SK-N-SH treated with all-trans-retinoic acid at 6 μM for 48 hours (cell line): ENCODE data around the gene BUD23.

Source experiments
- ATAC-seq: fragments of 200-7000 bp; cut with Tn5 transposase; 3 replicates; pipeline ENCODE4 v1.9.1; 2020; ENCODE audit warnings: mild to moderate bottlenecking, moderate library complexity
- BACH2 ChIP-seq: fragments of 250-450 bp; sonication (Bioruptor Pico); IDR thresholded peaks from 2 replicates; pipeline ENCODE4 v1.9.0; 2021; ENCODE audit warnings: mild to moderate bottlenecking, borderline replicate concordance
- CSDC2 ChIP-seq: fragments of 250-450 bp; sonication (Bioruptor Pico); IDR thresholded peaks from 2 replicates; pipeline ENCODE4 v1.5.0; 2020; ENCODE audit warnings: mild to moderate bottlenecking, moderate library complexity
- CSRNP3 ChIP-seq: fragments of 250-450 bp; sonication (Bioruptor Pico); IDR thresholded peaks from 2 replicates; pipeline ENCODE4 v1.5.1; 2021; ENCODE audit warnings: mild to moderate bottlenecking, moderate library complexity
- ESRRG ChIP-seq: fragments of 250-450 bp; sonication (Bioruptor Pico); IDR thresholded peaks from 2 replicates; pipeline ENCODE4 v1.6.1; 2021; ENCODE audit warnings: mild to moderate bottlenecking
- GLIS3 ChIP-seq: fragments of 250-450 bp; sonication (Bioruptor Pico); IDR thresholded peaks from 2 replicates; pipeline ENCODE4 v1.5.0; 2020; ENCODE audit warnings: mild to moderate bottlenecking, moderate library complexity
- OSR1 ChIP-seq: fragments of 250-450 bp; sonication (Bioruptor Pico); IDR thresholded peaks from 2 replicates; pipeline ENCODE4 v1.8.0; 2022; ENCODE audit warnings: moderate library complexity, mild to moderate bottlenecking, inconsistent platforms
- PPARA ChIP-seq: fragments of 250-450 bp; sonication (Bioruptor Pico); IDR thresholded peaks from 2 replicates; pipeline ENCODE4 v1.5.0; 2020; ENCODE audit warnings: mild to moderate bottlenecking, borderline replicate concordance
- RARB ChIP-seq: fragments of 250-450 bp; sonication (Bioruptor Pico); IDR thresholded peaks from 2 replicates; pipeline ENCODE4 v1.8.0; 2021; ENCODE audit warnings: mild to moderate bottlenecking, moderate library complexity
- SNAI2 ChIP-seq: fragments of 250-450 bp; sonication (Bioruptor Pico); IDR thresholded peaks from 2 replicates; pipeline ENCODE4 v1.5.0; 2020; ENCODE audit warnings: mild to moderate bottlenecking, moderate library complexity
- TCF4 ChIP-seq: fragments of 250-450 bp; sonication (Bioruptor Pico); IDR thresholded peaks from 2 replicates; pipeline ENCODE4 v1.8.0; 2021; ENCODE audit warnings: mild to moderate bottlenecking, moderate library complexity, borderline replicate concordance
- TOX ChIP-seq: fragments of 250-450 bp; sonication (Bioruptor Pico); IDR thresholded peaks from 2 replicates; pipeline ENCODE4 v1.8.0; 2021; ENCODE audit warnings: mild to moderate bottlenecking, moderate library complexity, borderline replicate concordance
- ZFP30 ChIP-seq: fragments of 450-650 bp; formaldehyde crosslinking; IDR thresholded peaks from 2 replicates; pipeline ENCODE4 v1.5.0; 2022; ENCODE audit warnings: mild to moderate bottlenecking, moderate library complexity
- ZNF565 ChIP-seq: fragments of 450-650 bp; formaldehyde crosslinking; conservative IDR thresholded peaks from 2 replicates; pipeline ENCODE4 v1.5.0; 2020; ENCODE audit warnings: low read depth, mild to moderate bottlenecking, moderate library complexity
- ZNF70 ChIP-seq: fragments of 450-650 bp; formaldehyde crosslinking; IDR thresholded peaks from 2 replicates; pipeline ENCODE4 v1.5.0; 2020; ENCODE audit warnings: mild to moderate bottlenecking, moderate library complexity
- ZNF8 ChIP-seq: fragments of 450-650 bp; formaldehyde crosslinking; IDR thresholded peaks from 2 replicates; pipeline ENCODE4 v1.5.0; 2020; ENCODE audit warnings: mild to moderate bottlenecking, moderate library complexity
- TF ChIP-seq, protein P1 (sequence below): fragments of 250-450 bp; sonication (Bioruptor Pico); IDR thresholded peaks from 2 replicates; pipeline ENCODE4 v1.8.0; 2021; ENCODE audit warnings: low read depth, mild to moderate bottlenecking, moderate library complexity, borderline replicate concordance
- TF ChIP-seq, protein P2 (sequence below): fragments of 250-450 bp; sonication (Bioruptor Pico); IDR thresholded peaks from 2 replicates; pipeline ENCODE4 v1.8.0; 2020; ENCODE audit warnings: mild to moderate bottlenecking, moderate library complexity, borderline replicate concordance
- TF ChIP-seq, protein P3 (sequence below): fragments of 250-450 bp; sonication (Bioruptor Pico); IDR thresholded peaks from 2 replicates; pipeline ENCODE4 v1.5.1; 2020; ENCODE audit warnings: low read depth, mild to moderate bottlenecking, moderate library complexity
- TF ChIP-seq, protein P4 (sequence below): fragments of 250-450 bp; sonication (Bioruptor Pico); IDR thresholded peaks from 2 replicates; pipeline ENCODE4 v1.5.0; 2020; ENCODE audit warnings: mild to moderate bottlenecking, moderate library complexity

BUD23 gene

GRCh38 chr7:73706126-73707044 lies 23.0 kb downstream of the BUD23 start:
- peak; percentile 54 for ATAC-seq
- no peak for TF ChIP-seq ZNF8
- TF ChIP-seq, protein P1, sequence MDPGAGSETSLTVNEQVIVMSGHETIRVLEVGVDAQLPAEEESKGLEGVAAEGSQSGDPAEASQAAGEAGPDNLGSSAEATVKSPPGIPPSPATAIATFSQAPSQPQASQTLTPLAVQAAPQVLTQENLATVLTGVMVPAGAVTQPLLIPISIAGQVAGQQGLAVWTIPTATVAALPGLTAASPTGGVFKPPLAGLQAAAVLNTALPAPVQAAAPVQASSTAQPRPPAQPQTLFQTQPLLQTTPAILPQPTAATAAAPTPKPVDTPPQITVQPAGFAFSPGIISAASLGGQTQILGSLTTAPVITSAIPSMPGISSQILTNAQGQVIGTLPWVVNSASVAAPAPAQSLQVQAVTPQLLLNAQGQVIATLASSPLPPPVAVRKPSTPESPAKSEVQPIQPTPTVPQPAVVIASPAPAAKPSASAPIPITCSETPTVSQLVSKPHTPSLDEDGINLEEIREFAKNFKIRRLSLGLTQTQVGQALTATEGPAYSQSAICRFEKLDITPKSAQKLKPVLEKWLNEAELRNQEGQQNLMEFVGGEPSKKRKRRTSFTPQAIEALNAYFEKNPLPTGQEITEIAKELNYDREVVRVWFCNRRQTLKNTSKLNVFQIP (CRISPR knock-in tag) = no peak
- TF ChIP-seq CSRNP3 (CRISPR knock-in tag) = no peak
- TF ChIP-seq ZNF565 = no peak
- no peak for TF ChIP-seq ESRRG
- no peak for TF ChIP-seq TCF4 (CRISPR knock-in tag)
- TF ChIP-seq, protein P2, sequence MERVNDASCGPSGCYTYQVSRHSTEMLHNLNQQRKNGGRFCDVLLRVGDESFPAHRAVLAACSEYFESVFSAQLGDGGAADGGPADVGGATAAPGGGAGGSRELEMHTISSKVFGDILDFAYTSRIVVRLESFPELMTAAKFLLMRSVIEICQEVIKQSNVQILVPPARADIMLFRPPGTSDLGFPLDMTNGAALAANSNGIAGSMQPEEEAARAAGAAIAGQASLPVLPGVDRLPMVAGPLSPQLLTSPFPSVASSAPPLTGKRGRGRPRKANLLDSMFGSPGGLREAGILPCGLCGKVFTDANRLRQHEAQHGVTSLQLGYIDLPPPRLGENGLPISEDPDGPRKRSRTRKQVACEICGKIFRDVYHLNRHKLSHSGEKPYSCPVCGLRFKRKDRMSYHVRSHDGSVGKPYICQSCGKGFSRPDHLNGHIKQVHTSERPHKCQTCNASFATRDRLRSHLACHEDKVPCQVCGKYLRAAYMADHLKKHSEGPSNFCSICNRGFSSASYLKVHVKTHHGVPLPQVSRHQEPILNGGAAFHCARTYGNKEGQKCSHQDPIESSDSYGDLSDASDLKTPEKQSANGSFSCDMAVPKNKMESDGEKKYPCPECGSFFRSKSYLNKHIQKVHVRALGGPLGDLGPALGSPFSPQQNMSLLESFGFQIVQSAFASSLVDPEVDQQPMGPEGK (CRISPR knock-in tag) = no peak
- no peak for TF ChIP-seq BACH2 (CRISPR knock-in tag)
- no peak for TF ChIP-seq ZFP30 (CRISPR knock-in tag)
- TF ChIP-seq GLIS3 (CRISPR knock-in tag) = no peak
- no peak for TF ChIP-seq ZNF70 (CRISPR knock-in tag)
- TF ChIP-seq RARB (CRISPR knock-in tag) = no peak
- TF ChIP-seq, protein P3, sequence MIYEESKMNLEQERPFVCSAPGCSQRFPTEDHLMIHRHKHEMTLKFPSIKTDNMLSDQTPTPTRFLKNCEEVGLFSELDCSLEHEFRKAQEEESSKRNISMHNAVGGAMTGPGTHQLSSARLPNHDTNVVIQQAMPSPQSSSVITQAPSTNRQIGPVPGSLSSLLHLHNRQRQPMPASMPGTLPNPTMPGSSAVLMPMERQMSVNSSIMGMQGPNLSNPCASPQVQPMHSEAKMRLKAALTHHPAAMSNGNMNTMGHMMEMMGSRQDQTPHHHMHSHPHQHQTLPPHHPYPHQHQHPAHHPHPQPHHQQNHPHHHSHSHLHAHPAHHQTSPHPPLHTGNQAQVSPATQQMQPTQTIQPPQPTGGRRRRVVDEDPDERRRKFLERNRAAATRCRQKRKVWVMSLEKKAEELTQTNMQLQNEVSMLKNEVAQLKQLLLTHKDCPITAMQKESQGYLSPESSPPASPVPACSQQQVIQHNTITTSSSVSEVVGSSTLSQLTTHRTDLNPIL (CRISPR knock-in tag) = no peak
- TF ChIP-seq PPARA (CRISPR knock-in tag) = no peak

GRCh38 chr7:73707045-73707631 lies 23.7 kb downstream of the BUD23 start:
- ATAC-seq = peak; percentile 55
- TF ChIP-seq TOX (CRISPR knock-in tag) (no peak), SNAI2 (CRISPR knock-in tag) (no peak), ZFP30 (CRISPR knock-in tag) (no peak), CSDC2 (CRISPR knock-in tag) (no peak), PPARA (CRISPR knock-in tag) (no peak), OSR1 (CRISPR knock-in tag) (no peak), RARB (CRISPR knock-in tag) (no peak)
- TF ChIP-seq, protein P2 (CRISPR knock-in tag) = no peak
- TF ChIP-seq, protein P4, sequence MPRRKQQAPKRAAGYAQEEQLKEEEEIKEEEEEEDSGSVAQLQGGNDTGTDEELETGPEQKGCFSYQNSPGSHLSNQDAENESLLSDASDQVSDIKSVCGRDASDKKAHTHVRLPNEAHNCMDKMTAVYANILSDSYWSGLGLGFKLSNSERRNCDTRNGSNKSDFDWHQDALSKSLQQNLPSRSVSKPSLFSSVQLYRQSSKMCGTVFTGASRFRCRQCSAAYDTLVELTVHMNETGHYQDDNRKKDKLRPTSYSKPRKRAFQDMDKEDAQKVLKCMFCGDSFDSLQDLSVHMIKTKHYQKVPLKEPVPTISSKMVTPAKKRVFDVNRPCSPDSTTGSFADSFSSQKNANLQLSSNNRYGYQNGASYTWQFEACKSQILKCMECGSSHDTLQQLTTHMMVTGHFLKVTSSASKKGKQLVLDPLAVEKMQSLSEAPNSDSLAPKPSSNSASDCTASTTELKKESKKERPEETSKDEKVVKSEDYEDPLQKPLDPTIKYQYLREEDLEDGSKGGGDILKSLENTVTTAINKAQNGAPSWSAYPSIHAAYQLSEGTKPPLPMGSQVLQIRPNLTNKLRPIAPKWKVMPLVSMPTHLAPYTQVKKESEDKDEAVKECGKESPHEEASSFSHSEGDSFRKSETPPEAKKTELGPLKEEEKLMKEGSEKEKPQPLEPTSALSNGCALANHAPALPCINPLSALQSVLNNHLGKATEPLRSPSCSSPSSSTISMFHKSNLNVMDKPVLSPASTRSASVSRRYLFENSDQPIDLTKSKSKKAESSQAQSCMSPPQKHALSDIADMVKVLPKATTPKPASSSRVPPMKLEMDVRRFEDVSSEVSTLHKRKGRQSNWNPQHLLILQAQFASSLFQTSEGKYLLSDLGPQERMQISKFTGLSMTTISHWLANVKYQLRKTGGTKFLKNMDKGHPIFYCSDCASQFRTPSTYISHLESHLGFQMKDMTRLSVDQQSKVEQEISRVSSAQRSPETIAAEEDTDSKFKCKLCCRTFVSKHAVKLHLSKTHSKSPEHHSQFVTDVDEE (CRISPR knock-in tag) = no peak
- TF ChIP-seq, protein P3 (CRISPR knock-in tag) = no peak
